ENCODE data around the gene RBPJ. TPM values are rescaled to one million over a fixed set of nuclear protein-coding genes. Genes with fewer than 3 reads are reported as not detected.

Gene RBPJ
- polyA plus RNA-seq, 3 donors, result 75.3 to 177 (median 128) TPM

DNA sequence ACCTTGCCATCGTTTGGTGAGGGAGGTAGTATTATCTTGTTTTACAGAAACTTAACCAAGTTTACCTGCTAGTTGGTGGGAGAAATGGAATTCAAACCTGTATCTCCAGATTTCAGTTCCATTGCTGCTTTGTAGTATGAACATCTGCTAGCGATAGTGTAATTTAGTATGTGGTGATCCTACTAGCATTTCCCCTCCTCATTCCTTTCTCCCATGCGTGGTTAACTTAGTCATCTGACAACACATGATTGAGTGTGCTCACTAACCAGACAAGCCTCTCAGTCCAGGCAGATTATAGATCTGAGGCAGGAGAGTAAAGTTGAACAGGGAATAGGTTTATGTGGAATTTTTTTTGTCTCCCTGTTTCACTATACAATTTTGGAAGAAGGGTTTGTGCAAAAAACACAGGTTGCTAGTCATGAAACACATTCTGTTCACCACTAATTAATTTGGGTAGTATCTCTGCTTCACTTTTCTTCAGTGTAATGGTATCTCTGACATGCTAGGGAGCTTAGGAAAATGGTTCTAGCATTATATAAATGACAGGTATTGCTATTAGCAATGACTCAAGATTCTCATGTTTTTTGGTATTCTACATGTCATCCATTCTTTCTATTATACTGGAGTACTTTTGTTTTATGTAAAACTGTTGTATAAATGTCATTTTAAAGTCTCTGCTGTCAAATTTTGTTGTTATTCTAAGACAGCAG lies 21.7 kb downstream of the RBPJ start:
- H3K4me3 Mint-ChIP-seq, result no peak overlapping the region
- no peak overlapping the region for H2AFZ ChIP-seq (ENCODE audit: insufficient read depth, low read depth, low read length, poor library complexity, severe bottlenecking)
- no peak overlapping the region for H3K27ac Mint-ChIP-seq
- H3K9me3 ChIP-seq (replicated peaks in 1 of 2; ENCODE audit: control insufficient read depth in 1 of 2, insufficient read depth in 1 of 2, low read length in 2 of 2), result no peaks in the 10 kb centered on the region
- peaks cover 48% of the 10 kb centered on the region for H3K4me1 Mint-ChIP-seq
- no peak overlapping the region for H3K9ac ChIP-seq (ENCODE audit: insufficient read depth, low read length, poor library complexity, severe bottlenecking)
- DNase-seq, result peak in 1 of 3 donors; percentile 30
- H3K9me3 Mint-ChIP-seq, result no peaks in the 10 kb centered on the region
- H4K20me1 ChIP-seq (ENCODE audit: insufficient read depth, low read length), result peaks cover 100% of the 10 kb centered on the region
- peaks cover 99% of the 10 kb centered on the region for H3K79me2 ChIP-seq (ENCODE audit: insufficient read depth, low read length)
- no peaks in the 10 kb centered on the region for H3K36me3 ChIP-seq (replicated peaks in 1 of 2; ENCODE audit: control insufficient read depth in 1 of 2, insufficient read depth in 2 of 2, low read length in 2 of 2)
- H3K27me3 ChIP-seq (ENCODE audit: control insufficient read depth in 2 of 2, insufficient read depth in 2 of 2, low read length in 2 of 2), result no peaks in the 10 kb centered on the region
- H3K27me3 Mint-ChIP-seq (ENCODE audit: low read depth in 3 of 3), result no peaks in the 10 kb centered on the region
- peaks cover 0 to 4% of the 10 kb centered on the region in 2 donors for H3K36me3 Mint-ChIP-seq
- no peak overlapping the region for H3K4me3 ChIP-seq (replicated peaks in 1 of 3; ENCODE audit: low read depth in 2 of 3, low read length in 3 of 3)
- peaks cover 6 to 13% of the 10 kb centered on the region in 2 donors for H3K4me1 ChIP-seq (ENCODE audit: control insufficient read depth in 1 of 2, insufficient read depth in 2 of 2, low read length in 2 of 2)
- H3K4me2 ChIP-seq (replicated peaks; ENCODE audit: extremely low read depth, low read length, poor library complexity, severe bottlenecking), result no peak overlapping the region
- TF ChIP-seq CTCF (IDR thresholded peaks at IDR 0.05), result no peak
- WGBS (ENCODE audit: insufficient coverage), result no CpG with 5 or more reads among the region's 3 CpGs
- intact Hi-C loops (cut with micrococcal nuclease), result no loop called here
- H3K27ac ChIP-seq (ENCODE audit: low read depth in 1 of 2, low read length in 2 of 2), result no peak overlapping the region

- DNase-seq, result no peak
- H3K9me3 ChIP-seq (replicated peaks in 1 of 2; ENCODE audit: control insufficient read depth in 1 of 2, insufficient read depth in 1 of 2, low read length in 2 of 2), result no peaks in the 10 kb centered on the region
- no peak overlapping the region for H3K4me2 ChIP-seq (replicated peaks; ENCODE audit: extremely low read depth, low read length, poor library complexity, severe bottlenecking)
- Mint-ChIP-seq H3K4me1 (peaks cover 46% of the 10 kb centered on the region), H3K36me3 (peaks cover under 1 to 2% of the 10 kb centered on the region in 2 donors), H3K9me3 (no peaks in the 10 kb centered on the region), H3K27me3 (ENCODE audit: low read depth in 3 of 3) (no peaks in the 10 kb centered on the region), H3K4me3 (no peak overlapping the region), H3K27ac (no peak overlapping the region)
- intact Hi-C loops (cut with micrococcal nuclease), result no loop called here
- no peak overlapping the region for H3K4me3 ChIP-seq (replicated peaks in 1 of 3; ENCODE audit: low read depth in 2 of 3, low read length in 3 of 3)
- peaks cover 6 to 13% of the 10 kb centered on the region in 2 donors for H3K4me1 ChIP-seq (ENCODE audit: control insufficient read depth in 1 of 2, insufficient read depth in 2 of 2, low read length in 2 of 2)
- WGBS (ENCODE audit: insufficient coverage), result no CpG with 5 or more reads among the region's 3 CpGs
- no peak overlapping the region for H2AFZ ChIP-seq (ENCODE audit: insufficient read depth, low read depth, low read length, poor library complexity, severe bottlenecking)
- no peaks in the 10 kb centered on the region for H3K36me3 ChIP-seq (replicated peaks in 1 of 2; ENCODE audit: control insufficient read depth in 1 of 2, insufficient read depth in 2 of 2, low read length in 2 of 2)
- TF ChIP-seq CTCF (IDR thresholded peaks at IDR 0.05), result no peak
- H3K9ac ChIP-seq (ENCODE audit: insufficient read depth, low read length, poor library complexity, severe bottlenecking), result no peak overlapping the region
- H3K79me2 ChIP-seq (ENCODE audit: insufficient read depth, low read length), result peaks cover 99% of the 10 kb centered on the region
- H3K27me3 ChIP-seq (ENCODE audit: control insufficient read depth in 2 of 2, insufficient read depth in 2 of 2, low read length in 2 of 2), result no peaks in the 10 kb centered on the region
- no peak overlapping the region for H3K27ac ChIP-seq (ENCODE audit: low read depth in 1 of 2, low read length in 2 of 2)
- H4K20me1 ChIP-seq (ENCODE audit: insufficient read depth, low read length), result peaks cover 100% of the 10 kb centered on the region
Observed at GRCh38 chr4:26343038-26343398, 22.2 kb downstream of the RBPJ start.
